Fibroblast of the aortic adventitia (primary cell): Measurements from ENCODE around the gene SP140. TPM values are rescaled to one million over a fixed set of nuclear protein-coding genes. Genes with fewer than 3 reads are reported as not detected.

Experiments
- DNase-seq: peaks from one replicate; pipeline ENCODE4 v3.0.0-alpha.2; 2010; ENCODE audit warnings: low read depth
- H3K4me3 ChIP-seq: 2 replicates; pipeline ENCODE4 v1.5.1; 2011; ENCODE audit warnings: low read depth, mild to moderate bottlenecking, control low read depth, low read length, moderate library complexity
- CTCF ChIP-seq: IDR thresholded peaks from 2 replicates; pipeline ENCODE4 v1.5.1; 2011; ENCODE audit warnings: mild to moderate bottlenecking, low read length, control low read depth, inconsistent platforms; ENCODE audit not compliant: insufficient read depth
- total RNA-seq: library from RNA; depleted of rRNA; stranded (reverse); fragments of >200 nt; gene quantifications from 2 replicates; pipeline ENCODE4 v1.2.3, GENCODE V29; 2012; ENCODE audit warnings: low replicate concordance

SP140 gene
- total RNA-seq, 1 donor, result 0.09 TPM

- no peak for DNase-seq
Observed at GRCh38 chr2:230323385-230324106, 98.0 kb downstream of the SP140 start.

GRCh38 chr2:230324503-230324902 is 99.0 kb downstream of the SP140 start:
- no peak for DNase-seq
- no peak for TF ChIP-seq CTCF
- H3K4me3 ChIP-seq, result no peak overlapping the region

More at GRCh38 chr2:230323385-230324106, 98.0 kb downstream of the SP140 start:
- peak; percentile 28 for TF ChIP-seq CTCF
- no peak overlapping the region for H3K4me3 ChIP-seq

- no peak for DNase-seq
- no peak for TF ChIP-seq CTCF
- no peak overlapping the region for H3K4me3 ChIP-seq
Observed at GRCh38 chr2:230325316-230326243, 100.0 kb downstream of the SP140 start.

- peak within 1 kb of the TSS; percentile 64 for H3K4me3 ChIP-seq
- DNase-seq, result peak; percentile 81
- no peak for TF ChIP-seq CTCF
Observed at GRCh38 chr2:230326453-230327417, 101.2 kb downstream of the SP140 start, which contains the start of gene SP140L. TSS of gene SP140L (plus strand) at chr2:230327193. CDS start at chr2:230327270, 77 bp downstream.

- TF ChIP-seq CTCF, result no peak
- no peak for DNase-seq
- H3K4me3 ChIP-seq, result peak overlapping the region; percentile 64
Observed at GRCh38 chr2:230327418-230328154, 102.0 kb downstream of the SP140 start.
